Type B pancreatic cell (in vitro differentiated cells): ENCODE data around the gene ATG7. TPM values are rescaled to one million over a fixed set of nuclear protein-coding genes. Genes with fewer than 3 reads are reported as not detected.

Experiments
- DNase-seq: peaks from one replicate; pipeline ENCODE4 v3.0.0; 2021; ENCODE audit warnings: mixed read lengths; ENCODE audit not compliant: unreplicated experiment; ENCODE audit errors: extremely low spot score
- H3K27ac Mint-ChIP-seq: 2 replicates; pipeline ENCODE4 v1.8.0; 2021; ENCODE audit warnings: mild to moderate bottlenecking, mixed read lengths
- H3K27me3 Mint-ChIP-seq: 2 replicates; pipeline ENCODE4 v1.8.0; 2021; ENCODE audit warnings: mixed read lengths
- H3K36me3 Mint-ChIP-seq: 2 replicates; pipeline ENCODE4 v1.8.0; 2021; ENCODE audit warnings: mixed read lengths
- H3K4me1 Mint-ChIP-seq: one replicate; pipeline ENCODE4 v1.8.0; 2021; ENCODE audit warnings: mixed read lengths; ENCODE audit not compliant: unreplicated experiment
- H3K4me3 Mint-ChIP-seq: 2 replicates; pipeline ENCODE4 v1.8.0; 2021; ENCODE audit warnings: mild to moderate bottlenecking, mixed read lengths
- H3K9me3 Mint-ChIP-seq: 2 replicates; pipeline ENCODE4 v1.8.0; 2021; ENCODE audit warnings: mixed read lengths
- CTCF ChIP-seq: fragments of 200-600 bp; sonication (generic); conservative IDR thresholded peaks from 2 replicates; pipeline ENCODE4 v1.5.0; 2021; ENCODE audit warnings: antibody characterized with exemption, mild to moderate bottlenecking
- total RNA-seq: library from RNA; stranded (reverse); gene quantifications from 2 replicates; pipeline ENCODE4 v1.2.1, GENCODE V29; 2021; ENCODE audit warnings: low replicate concordance

The ATG7 gene
- total RNA-seq, 1 donor from 2014 or later = 32.4 TPM

DNA sequence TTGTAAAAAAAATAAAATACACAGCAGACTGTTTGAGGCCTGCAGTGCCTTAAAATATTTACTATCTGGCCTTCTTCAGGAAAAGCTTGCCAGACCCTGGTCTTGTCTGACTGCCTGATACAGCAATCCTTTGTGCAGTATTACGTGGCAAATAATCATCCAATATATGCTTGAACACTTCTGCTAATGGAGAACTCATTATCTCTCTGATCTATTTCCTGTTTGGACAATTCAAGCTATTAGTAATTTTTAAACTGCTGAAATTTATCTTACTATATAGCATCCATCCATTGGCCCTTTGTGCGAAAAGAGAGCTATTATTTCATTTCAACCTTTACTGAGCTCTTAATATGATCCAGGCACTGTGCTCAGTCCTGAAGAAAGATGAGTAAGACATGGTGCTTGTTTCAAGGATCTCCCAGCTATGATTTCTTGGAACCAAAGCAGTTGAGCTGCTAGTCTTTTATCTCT, 15.9 kb downstream of the ATG7 start:
- no peak overlapping the region for H3K27ac Mint-ChIP-seq
- no peak for TF ChIP-seq CTCF

GRCh38 chr3:11288786-11289637, 16.8 kb downstream of the ATG7 start:
- Mint-ChIP-seq H3K4me1 (peaks cover 20% of the 10 kb centered on the region), H3K36me3 (peaks cover 8% of the 10 kb centered on the region), H3K27me3 (no peaks in the 10 kb centered on the region), H3K4me3 (no peak overlapping the region), H3K27ac (peak overlapping the region; percentile 14), H3K9me3 (no peaks in the 10 kb centered on the region)
- no peak for DNase-seq
- TF ChIP-seq CTCF = no peak

More for the DNA sequence above, 15.9 kb downstream of the ATG7 start:
- Mint-ChIP-seq H3K9me3 (no peaks in the 10 kb centered on the region), H3K4me3 (no peak overlapping the region), H3K4me1 (peaks cover 20% of the 10 kb centered on the region), H3K27me3 (no peaks in the 10 kb centered on the region), H3K36me3 (peaks cover 8% of the 10 kb centered on the region)
- DNase-seq = no peak

DNA sequence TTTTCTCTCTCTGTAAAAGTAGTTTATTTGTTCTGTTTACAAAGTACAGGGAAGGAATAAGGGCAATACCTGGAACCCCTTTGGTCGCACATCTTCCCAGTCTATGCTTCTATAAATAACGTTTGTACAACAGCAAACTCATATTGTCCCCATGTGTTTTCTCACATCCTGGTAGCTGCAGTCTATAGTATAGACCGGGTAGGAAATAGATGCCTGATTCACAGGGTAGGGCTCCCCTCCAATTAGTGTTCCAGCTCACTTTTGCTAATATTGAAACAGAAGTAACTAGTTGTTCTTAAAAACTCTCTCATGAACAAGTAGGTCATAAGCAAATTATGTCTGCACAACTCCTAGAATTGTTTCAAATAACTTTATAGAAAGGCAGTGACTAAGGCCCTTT, 17.7 kb downstream of the ATG7 start:
- no peak overlapping the region for H3K27ac Mint-ChIP-seq
- TF ChIP-seq CTCF = no peak
- no peak overlapping the region for H3K4me3 Mint-ChIP-seq
- DNase-seq = no peak
- H3K27me3 Mint-ChIP-seq = no peaks in the 10 kb centered on the region
- peaks cover 20% of the 10 kb centered on the region for H3K4me1 Mint-ChIP-seq
- peaks cover 8% of the 10 kb centered on the region for H3K36me3 Mint-ChIP-seq
- no peaks in the 10 kb centered on the region for H3K9me3 Mint-ChIP-seq

- Mint-ChIP-seq H3K4me3 (no peak overlapping the region), H3K4me1 (peaks cover 20% of the 10 kb centered on the region), H3K27me3 (no peaks in the 10 kb centered on the region), H3K27ac (no peak overlapping the region), H3K36me3 (peaks cover 8% of the 10 kb centered on the region), H3K9me3 (no peaks in the 10 kb centered on the region)
- no peak for TF ChIP-seq CTCF
- DNase-seq = no peak
Measured at GRCh38 chr3:11290743-11291680, 18.8 kb downstream of the ATG7 start.

- Mint-ChIP-seq H3K4me3 (no peak overlapping the region), H3K27me3 (no peaks in the 10 kb centered on the region), H3K4me1 (peaks cover 20% of the 10 kb centered on the region), H3K27ac (no peak overlapping the region), H3K9me3 (no peaks in the 10 kb centered on the region), H3K36me3 (peaks cover 8% of the 10 kb centered on the region)
- TF ChIP-seq CTCF = no peak
- DNase-seq = no peak
Measured at GRCh38 chr3:11291808-11292207, 19.6 kb downstream of the ATG7 start.
